Measurements from ENCODE around the gene BAHD1. TPM values are rescaled to one million over a fixed set of nuclear protein-coding genes. Genes with fewer than 3 reads are reported as not detected.

Gene BAHD1
- total RNA-seq, 1 experiment from 2014 or later = 40.6 TPM

DNA sequence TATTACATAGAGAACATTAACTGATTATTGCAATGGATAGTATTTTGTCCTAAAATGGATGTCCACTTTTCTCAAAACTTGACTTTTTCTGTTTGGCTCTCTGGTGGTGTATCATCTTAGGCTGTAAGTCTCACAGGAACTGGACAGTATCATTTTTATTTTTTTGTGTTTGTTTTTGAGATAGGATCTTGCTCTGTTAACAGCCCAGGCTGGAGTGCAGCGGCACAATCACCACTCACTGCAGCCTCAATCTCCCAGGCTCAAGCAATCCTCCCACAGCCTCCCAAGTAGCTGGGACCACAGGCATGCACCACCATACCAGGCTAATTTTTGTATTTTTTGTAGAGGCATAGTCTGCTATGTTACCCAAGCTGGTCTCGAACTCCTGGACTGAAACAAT is 43.2 kb downstream of the BAHD1 start:
- TF ChIP-seq REST (IDR thresholded peaks at IDR 0.05; ENCODE audit: insufficient read depth in 1 of 2, low read depth in 2 of 2, low read length in 1 of 2) (no peak), TCF7L2 (IDR thresholded peaks at IDR 0.05; ENCODE audit: low read depth, low read length) (no peak), SIN3A (IDR thresholded peaks at IDR 0.05; ENCODE audit: borderline replicate concordance, insufficient read depth, low read depth, low read length) (no peak), POLR2AphosphoS5 (IDR thresholded peaks at IDR 0.05; ENCODE audit: low read depth, low read length) (no peak)
- TF ChIP-seq, protein P1, sequence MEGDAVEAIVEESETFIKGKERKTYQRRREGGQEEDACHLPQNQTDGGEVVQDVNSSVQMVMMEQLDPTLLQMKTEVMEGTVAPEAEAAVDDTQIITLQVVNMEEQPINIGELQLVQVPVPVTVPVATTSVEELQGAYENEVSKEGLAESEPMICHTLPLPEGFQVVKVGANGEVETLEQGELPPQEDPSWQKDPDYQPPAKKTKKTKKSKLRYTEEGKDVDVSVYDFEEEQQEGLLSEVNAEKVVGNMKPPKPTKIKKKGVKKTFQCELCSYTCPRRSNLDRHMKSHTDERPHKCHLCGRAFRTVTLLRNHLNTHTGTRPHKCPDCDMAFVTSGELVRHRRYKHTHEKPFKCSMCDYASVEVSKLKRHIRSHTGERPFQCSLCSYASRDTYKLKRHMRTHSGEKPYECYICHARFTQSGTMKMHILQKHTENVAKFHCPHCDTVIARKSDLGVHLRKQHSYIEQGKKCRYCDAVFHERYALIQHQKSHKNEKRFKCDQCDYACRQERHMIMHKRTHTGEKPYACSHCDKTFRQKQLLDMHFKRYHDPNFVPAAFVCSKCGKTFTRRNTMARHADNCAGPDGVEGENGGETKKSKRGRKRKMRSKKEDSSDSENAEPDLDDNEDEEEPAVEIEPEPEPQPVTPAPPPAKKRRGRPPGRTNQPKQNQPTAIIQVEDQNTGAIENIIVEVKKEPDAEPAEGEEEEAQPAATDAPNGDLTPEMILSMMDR (IDR thresholded peaks at IDR 0.05) = no peak
- ATAC-seq = no peak
- intact Hi-C loops (cut with micrococcal nuclease; ENCODE audit: unreplicated experiment) (no loop called here), in situ Hi-C loops (cut with HindIII; ENCODE audit: low pct_unique_long_range_greater_than_20kb, low sequenced_read_pairs) (no loop called here)
- Histone ChIP-seq H3K36me3 (ENCODE audit: control insufficient read depth, insufficient read depth, low read length) (no peaks in the 10 kb centered on the region), H3K27me3 (ENCODE audit: control insufficient read depth, insufficient read depth, low read length) (no peaks in the 10 kb centered on the region), H3K4me3 (ENCODE audit: low read depth in 2 of 2, low read length in 2 of 2) (no peak overlapping the region), H3K27ac (ENCODE audit: low read length) (no peak overlapping the region), H3K4me1 (ENCODE audit: control insufficient read depth, insufficient read depth, low read length) (no peaks in the 10 kb centered on the region), H3K9me3 (ENCODE audit: control insufficient read depth, insufficient read depth, low read depth, low read length) (no peaks in the 10 kb centered on the region)
- CTCF ChIA-PET = no interaction called here
- BruUV-seq (replicated peaks) = no TSS peak
- no peak for DNase-seq (ENCODE audit: low read depth, low spot score)
- POLR2A ChIA-PET = no interaction called here

DNA sequence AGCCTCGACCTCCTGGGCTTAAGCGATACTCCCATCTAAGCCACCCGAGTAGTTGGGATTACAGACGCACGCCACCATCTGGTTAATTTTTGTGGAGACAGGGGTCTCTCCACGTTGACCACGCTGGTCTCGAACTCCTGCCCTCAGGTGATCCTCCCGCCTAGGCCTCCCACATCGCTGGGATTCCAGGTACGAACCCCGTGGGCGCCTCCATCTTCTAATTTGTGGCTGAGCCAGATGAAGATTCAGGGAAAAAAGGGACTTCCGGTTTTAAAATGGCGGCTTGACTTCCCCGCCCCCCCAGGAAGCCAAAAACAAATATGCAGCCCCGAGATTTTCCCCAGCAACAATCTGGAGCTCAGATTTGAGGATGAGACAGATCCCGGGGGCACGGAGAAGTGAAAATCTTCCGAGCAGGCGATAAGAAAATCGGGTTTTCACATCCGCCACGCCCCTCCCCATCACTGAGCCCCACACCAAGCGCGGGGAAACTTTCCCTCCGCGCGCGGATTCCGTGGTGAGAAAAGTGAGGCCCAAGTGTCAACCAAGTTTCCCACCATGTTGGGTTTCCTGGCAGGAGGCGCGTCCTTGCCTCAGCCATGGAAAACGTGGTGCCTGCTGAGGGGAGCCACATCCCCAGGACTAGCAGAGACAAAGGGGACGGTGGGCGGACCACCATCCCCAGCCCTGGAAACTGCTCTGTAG is 45.5 kb downstream of the BAHD1 start:
- Histone ChIP-seq H3K4me1 (ENCODE audit: control insufficient read depth, insufficient read depth, low read length) (no peaks in the 10 kb centered on the region), H3K4me3 (ENCODE audit: low read depth in 2 of 2, low read length in 2 of 2) (no peak overlapping the region), H3K27me3 (ENCODE audit: control insufficient read depth, insufficient read depth, low read length) (no peaks in the 10 kb centered on the region), H3K9me3 (ENCODE audit: control insufficient read depth, insufficient read depth, low read depth, low read length) (no peaks in the 10 kb centered on the region), H3K27ac (ENCODE audit: low read length) (no peak overlapping the region), H3K36me3 (ENCODE audit: control insufficient read depth, insufficient read depth, low read length) (no peaks in the 10 kb centered on the region)
- in situ Hi-C loops (cut with HindIII; ENCODE audit: low pct_unique_long_range_greater_than_20kb, low sequenced_read_pairs) = no loop called here
- no TSS peak for BruUV-seq (replicated peaks)
- intact Hi-C loops (cut with micrococcal nuclease; ENCODE audit: unreplicated experiment) = no loop called here
- TF ChIP-seq TCF7L2 (IDR thresholded peaks at IDR 0.05; ENCODE audit: low read depth, low read length) (no peak), REST (IDR thresholded peaks at IDR 0.05; ENCODE audit: insufficient read depth in 1 of 2, low read depth in 2 of 2, low read length in 1 of 2) (no peak), SIN3A (IDR thresholded peaks at IDR 0.05; ENCODE audit: borderline replicate concordance, insufficient read depth, low read depth, low read length) (no peak)
- ATAC-seq (no peak), DNase-seq (ENCODE audit: low read depth, low spot score) (no peak)
- ChIA-PET CTCF (no interaction called here), POLR2A (no interaction called here)

Data from Panc1 (cell line).